Common myeloid progenitor, CD34-positive (primary cell): ENCODE results near the gene CAPN14.

ENCODE experiments used
- CTCF ChIA-PET: fragments of 350-600 bp; sonication (Branson Sonifier 250); formaldehyde crosslinking; loops from one replicate; lab custom pipeline; 2021; ENCODE audit warnings: antibody characterized with exemption; lab: Charles Lee
- POLR2A ChIA-PET: fragments of 350-600 bp; sonication (Branson Sonifier 250); formaldehyde crosslinking; loops from one replicate; lab custom pipeline; 2021; ENCODE audit warnings: antibody characterized with exemption; lab: Charles Lee
- DNase-seq, 3 donors: peaks; one replicate each; pipeline versions ENCODE4 v3.0.0 to v3.0.0-alpha.2; 2013
- H3K27ac ChIP-seq, 2 experiments: 1 replicate in 1 of 2; 2 replicates in 1 of 2; pipeline ENCODE4 v1.7.0; 2013; ENCODE audit warnings: inconsistent platforms in 2 of 2, low read length in 2 of 2, mild to moderate bottlenecking in 2 of 2, low read depth in 1 of 2, moderate library complexity in 1 of 2; ENCODE audit not compliant: severe bottlenecking in 2 of 2, insufficient read depth in 1 of 2, poor library complexity in 1 of 2
- H3K27me3 ChIP-seq, 5 experiments: replicated peaks in 2 of 5; 1 replicate in 3 of 5; 2 replicates in 2 of 5; pipeline versions ENCODE4 v1.6.1 to v1.7.0; 2013; ENCODE audit warnings: low read length in 4 of 5, mild to moderate bottlenecking in 2 of 5, moderate library complexity in 2 of 5, inconsistent platforms in 1 of 5; ENCODE audit not compliant: insufficient read depth in 5 of 5, control insufficient read depth in 4 of 5
- H3K36me3 ChIP-seq, 4 experiments: 1 replicate in 2 of 4; 2 replicates in 2 of 4; pipeline versions ENCODE4 v1.6.1 to v1.7.0; 2013; ENCODE audit warnings: low read length in 3 of 4, control low read depth in 1 of 4, mild to moderate bottlenecking in 1 of 4; ENCODE audit not compliant: control insufficient read depth in 4 of 4, insufficient read depth in 4 of 4
- H3K4me1 ChIP-seq, 4 experiments: 1 replicate in 3 of 4; 2 replicates in 1 of 4; pipeline versions ENCODE4 v1.6.1 to v1.7.1; 2013; ENCODE audit warnings: low read length in 3 of 4, mild to moderate bottlenecking in 3 of 4, control low read depth in 1 of 4, inconsistent platforms in 1 of 4, moderate library complexity in 1 of 4; ENCODE audit not compliant: control insufficient read depth in 4 of 4, insufficient read depth in 4 of 4; ENCODE audit errors: control extremely low read depth in 1 of 4
- H3K4me3 ChIP-seq, 7 experiments: 1 replicate in 4 of 7; 2 replicates in 3 of 7; pipeline versions ENCODE4 v1.5.1 to v1.7.0; 2013; ENCODE audit warnings: mild to moderate bottlenecking in 7 of 7, low read length in 6 of 7, moderate library complexity in 6 of 7, inconsistent platforms in 2 of 7, low read depth in 2 of 7, control low read depth in 1 of 7; ENCODE audit not compliant: insufficient read depth in 4 of 7, control insufficient read depth in 1 of 7; ENCODE audit errors: extremely low read depth in 1 of 7
- H3K9me3 ChIP-seq, 5 experiments: 1 replicate in 4 of 5; 2 replicates in 1 of 5; pipeline versions ENCODE4 v1.6.1 to v1.7.1; 2013; ENCODE audit warnings: low read length in 4 of 5, mild to moderate bottlenecking in 2 of 5, inconsistent platforms in 1 of 5, low read depth in 1 of 5, moderate library complexity in 1 of 5; ENCODE audit not compliant: control insufficient read depth in 4 of 5, insufficient read depth in 2 of 5; ENCODE audit errors: control extremely low read depth in 1 of 5
- WGBS: methylation state at CpG from one replicate; pipeline ENCODE4 v1.1.5; 2013; ENCODE audit not compliant: insufficient coverage; 5-methylcytosine and 5-hydroxymethylcytosine counted together

CAPN14 gene

DNA sequence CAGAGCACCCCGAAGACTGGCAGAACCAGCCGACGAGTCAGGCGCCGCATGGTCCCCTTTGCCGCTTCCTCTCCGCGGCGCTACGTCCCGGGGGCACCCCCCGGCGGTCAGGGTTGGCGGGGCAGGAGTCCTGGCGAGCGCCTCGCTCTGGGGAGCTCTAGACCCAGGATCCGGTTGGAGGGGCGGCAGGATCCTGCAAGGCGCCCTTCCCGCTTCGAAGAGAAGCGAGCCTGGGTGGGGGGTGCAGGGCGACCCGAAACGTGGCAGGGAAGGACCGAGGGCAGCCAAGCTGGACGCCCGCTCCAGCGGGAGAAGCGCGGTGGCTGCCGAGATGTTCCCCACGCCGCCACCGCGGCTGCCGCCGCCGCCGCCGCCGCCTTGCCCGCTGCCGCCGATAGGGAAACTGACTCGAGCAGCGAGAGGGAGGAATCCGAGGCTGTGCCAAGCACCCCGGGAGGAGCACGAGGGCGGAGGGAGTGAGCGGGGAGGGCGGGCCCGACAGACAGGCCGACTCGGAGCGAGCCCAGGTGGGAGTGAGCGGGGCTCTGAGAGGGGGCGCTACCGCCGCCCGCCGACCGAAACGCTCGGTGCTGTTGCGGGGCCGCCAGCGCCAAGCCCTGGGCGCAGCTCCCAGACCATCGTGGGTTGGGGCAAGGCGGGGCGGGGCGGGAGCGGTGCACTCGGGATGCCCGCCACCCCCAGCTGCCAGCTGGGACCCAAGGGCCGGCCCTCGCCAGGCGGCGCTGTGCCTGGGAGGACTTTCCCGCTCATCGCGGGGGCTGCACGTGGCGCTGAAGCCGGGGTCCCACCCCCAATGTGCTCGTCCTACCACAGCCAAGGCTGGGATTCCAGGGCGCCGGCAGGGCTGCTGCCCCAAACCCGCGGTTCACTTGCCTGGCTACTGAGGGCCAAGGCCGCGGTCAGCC, 79.0 kb downstream of the CAPN14 start, which contains the start of gene GALNT14:
Gene GALNT14, minus strand, starts transcription at position 404 of the 926 bp plus-strand sequence. Its CDS starts 354 bp downstream, at position 50.
- no peak within 1 kb of the TSS for H3K27ac ChIP-seq
- DNase-seq: peak; percentile 66 to 85 (median 76)
- ChIA-PET POLR2A (interaction anchor here (0.7 kb wide), 1 partner anchor 907 kb away, joined by 3 read pairs; the partner anchor contains the start of gene LBH), CTCF (interaction anchor here (0.5 to 4.6 kb wide), 20 partner anchors 8 to 425 kb away, joined by 3 to 19 read pairs (median 3); no protein-coding TSS in a partner anchor)
- peaks cover 0 to 23% (median 0%) of the 10 kb centered on the region in 5 experiments for H3K27me3 ChIP-seq
- peak within 1 kb of the TSS; percentile 44 to 81 (median 71) for H3K4me3 ChIP-seq
- peaks cover 4 to 25% (median 22%) of the 10 kb centered on the region in 4 experiments for H3K4me1 ChIP-seq
- no peaks in the 10 kb centered on the region for H3K36me3 ChIP-seq
- no peaks in the 10 kb centered on the region for H3K9me3 ChIP-seq
- 3% methylated on average over 72 of the region's 95 CpGs for WGBS

DNA sequence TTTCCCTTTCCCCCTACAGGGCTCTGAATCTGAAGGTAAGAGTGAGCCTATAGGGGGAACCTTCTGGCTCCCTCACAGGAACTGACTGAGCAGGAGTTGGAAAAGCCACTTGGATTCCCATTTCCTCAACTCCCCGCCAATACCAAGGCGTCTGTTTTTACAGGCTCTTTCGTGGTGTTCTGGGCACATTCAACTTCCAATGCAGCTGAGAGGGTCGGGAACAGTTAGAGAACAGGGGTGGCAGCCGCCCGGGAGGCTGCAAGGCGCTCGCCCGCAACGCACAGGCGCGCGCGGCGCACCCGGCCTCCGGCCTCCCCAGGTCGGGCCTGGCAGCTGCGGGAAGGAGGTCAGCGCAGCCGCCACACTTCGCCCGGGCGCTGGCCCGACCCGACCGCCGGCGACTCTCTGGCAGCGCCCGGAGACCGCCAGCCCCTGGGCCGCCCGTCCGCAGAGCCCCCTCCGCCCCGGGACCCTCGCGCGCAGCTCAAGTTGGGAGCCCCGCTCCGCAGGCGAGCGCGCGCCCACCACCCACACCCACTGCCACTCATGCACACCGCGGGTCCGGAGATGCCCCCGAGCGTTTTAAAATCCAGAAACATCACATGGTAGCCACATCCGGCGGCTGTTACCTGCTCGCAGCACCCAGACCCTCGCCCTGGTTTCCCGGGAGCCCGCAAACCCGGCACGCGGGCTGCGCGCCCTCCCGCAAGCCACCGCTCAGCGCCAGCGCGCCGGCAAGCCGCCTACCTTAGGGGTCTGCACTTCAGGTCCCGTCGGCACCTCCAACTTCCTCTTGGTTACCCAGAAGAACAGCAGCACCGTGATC, 79.9 kb downstream of the CAPN14 start:
- CTCF ChIA-PET: interaction anchor here (0.5 to 4.6 kb wide), 14 partner anchors 8 to 277 kb away, joined by 3 to 19 read pairs (median 3); no protein-coding TSS in a partner anchor
- Histone ChIP-seq H3K27me3 (peaks cover 0 to 23% (median 0%) of the 10 kb centered on the region in 5 experiments), H3K27ac (no peak overlapping the region), H3K9me3 (no peaks in the 10 kb centered on the region), H3K4me1 (peaks cover 4 to 25% (median 22%) of the 10 kb centered on the region in 4 experiments), H3K36me3 (no peaks in the 10 kb centered on the region), H3K4me3 (peak overlapping the region; percentile 44 to 81 (median 71))
- POLR2A ChIA-PET: interaction anchor here (0.7 kb wide), 1 partner anchor 906 kb away, joined by 3 read pairs; the partner anchor contains the start of gene LBH
- DNase-seq: peak; percentile 9 to 45 (median 33)
- under 1% methylated on average over 56 of the region's 72 CpGs for WGBS

DNA sequence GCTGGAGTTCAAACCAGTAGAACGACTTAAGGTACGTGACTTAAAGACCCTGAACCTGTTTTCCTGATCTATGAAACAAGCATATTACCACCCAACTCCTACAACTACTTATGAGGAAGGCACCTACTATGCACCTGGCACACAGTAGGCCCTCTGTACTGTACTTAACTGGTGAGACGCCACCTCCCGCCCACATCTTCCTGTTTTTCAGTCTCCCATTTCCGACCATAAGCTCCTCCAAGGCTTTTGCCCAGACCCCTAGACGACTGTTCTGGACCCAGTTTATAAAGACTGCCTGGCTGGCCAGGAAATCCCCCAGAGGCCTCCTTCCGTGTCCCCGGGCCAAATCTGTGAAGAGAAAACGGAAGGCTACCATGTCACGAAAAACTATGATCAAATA, 80.6 kb downstream of the CAPN14 start:
- 16% methylated on average over 7 of the region's 10 CpGs for WGBS
- DNase-seq: peak; percentile 12 to 62 (median 58)
- ChIA-PET CTCF (interaction anchor here (0.8 to 1.8 kb wide), 3 partner anchors 8 to 103 kb away, joined by 3 to 4 read pairs (median 3); no protein-coding TSS in a partner anchor), POLR2A (interaction anchor here (1.1 kb wide), 1 partner anchor 12 kb away, joined by 3 read pairs; no protein-coding TSS in a partner anchor)
- Histone ChIP-seq H3K27me3 (peaks cover 0 to 22% (median 0%) of the 10 kb centered on the region in 5 experiments), H3K4me1 (peaks cover 4 to 25% (median 22%) of the 10 kb centered on the region in 4 experiments), H3K27ac (no peak overlapping the region), H3K4me3 (peak overlapping the region in 5 of 7 experiments; percentile 61 to 81 (median 72)), H3K9me3 (no peaks in the 10 kb centered on the region), H3K36me3 (no peaks in the 10 kb centered on the region)

- ChIA-PET CTCF (interaction anchor here (1.3 to 1.8 kb wide), 2 partner anchors 9 to 29 kb away, joined by 3 to 4 read pairs; no protein-coding TSS in a partner anchor), POLR2A (interaction anchor here (1.1 kb wide), 1 partner anchor 12 kb away, joined by 3 read pairs; no protein-coding TSS in a partner anchor)
These were observed 81.3 kb downstream of the CAPN14 start for GRCh38 chr2:31136000-31136399.

DNA sequence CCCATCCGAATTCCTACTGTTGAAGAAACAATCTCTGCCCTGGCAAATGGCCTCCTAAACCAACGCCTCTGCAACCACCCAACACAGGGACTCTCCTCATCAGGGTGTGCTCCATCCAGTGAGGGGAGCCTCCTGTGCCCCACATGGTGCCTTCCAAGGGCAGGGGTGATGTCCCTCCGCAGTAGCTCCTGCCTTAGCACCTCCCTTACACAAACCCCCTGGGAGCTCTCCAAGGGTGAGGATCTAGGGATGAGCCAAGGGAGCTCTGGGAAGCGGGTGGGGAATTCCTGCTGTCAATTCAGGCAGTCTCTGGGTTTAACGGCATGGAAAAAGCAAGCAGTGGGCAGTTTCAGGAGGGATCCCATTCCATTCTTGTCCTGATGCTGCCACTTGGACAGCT, 82.8 kb downstream of the CAPN14 start:
- Histone ChIP-seq H3K4me3 (no peak overlapping the region), H3K36me3 (no peaks in the 10 kb centered on the region), H3K4me1 (peaks cover 4 to 25% (median 22%) of the 10 kb centered on the region in 4 experiments), H3K9me3 (no peaks in the 10 kb centered on the region), H3K27me3 (peaks cover 0 to 20% (median 0%) of the 10 kb centered on the region in 5 experiments), H3K27ac (no peak overlapping the region)
- CTCF ChIA-PET: interaction anchor here (0.6 to 1.3 kb wide), 2 partner anchors 31 to 271 kb away, joined by 3 read pairs; no protein-coding TSS in a partner anchor
- no peak for DNase-seq
- POLR2A ChIA-PET: no interaction called here
- 99% methylated on average over 4 of the region's 5 CpGs for WGBS

More at GRCh38 chr2:31136000-31136399, 81.3 kb downstream of the CAPN14 start:
- Histone ChIP-seq H3K9me3 (no peaks in the 10 kb centered on the region), H3K36me3 (no peaks in the 10 kb centered on the region), H3K4me1 (peaks cover 4 to 25% (median 22%) of the 10 kb centered on the region in 4 experiments), H3K27ac (no peak overlapping the region), H3K27me3 (peaks cover 0 to 20% (median 0%) of the 10 kb centered on the region in 5 experiments), H3K4me3 (no peak overlapping the region)
- DNase-seq: no peak
- 86% methylated on average over 3 of the region's 3 CpGs for WGBS

- ChIA-PET POLR2A (no interaction called here), CTCF (interaction anchor here (2.2 kb wide), 1 partner anchor 421 kb away, joined by 6 read pairs; no protein-coding TSS in a partner anchor)
- Histone ChIP-seq H3K9me3 (no peaks in the 10 kb centered on the region), H3K27me3 (peaks cover 0 to 9% (median 0%) of the 10 kb centered on the region in 5 experiments), H3K4me1 (peaks cover 4 to 17% (median 14%) of the 10 kb centered on the region in 4 experiments), H3K4me3 (no peak overlapping the region), H3K27ac (no peak overlapping the region), H3K36me3 (no peaks in the 10 kb centered on the region)
- 100% methylated on average over 3 of the region's 5 CpGs for WGBS
- DNase-seq: no peak
These were observed 84.5 kb downstream of the CAPN14 start for GRCh38 chr2:31132786-31133185.
